ENCODE measurements around the gene NOL7. TPM values are rescaled to one million over a fixed set of nuclear protein-coding genes. Genes with fewer than 3 reads are reported as not detected.

NOL7 gene
- total and polyA plus RNA-seq, 2 of the 8 experiments (the other 6 are each of a cell fraction or from before 2014, with no cell fraction given) = 16.4 to 70.4 TPM

DNA sequence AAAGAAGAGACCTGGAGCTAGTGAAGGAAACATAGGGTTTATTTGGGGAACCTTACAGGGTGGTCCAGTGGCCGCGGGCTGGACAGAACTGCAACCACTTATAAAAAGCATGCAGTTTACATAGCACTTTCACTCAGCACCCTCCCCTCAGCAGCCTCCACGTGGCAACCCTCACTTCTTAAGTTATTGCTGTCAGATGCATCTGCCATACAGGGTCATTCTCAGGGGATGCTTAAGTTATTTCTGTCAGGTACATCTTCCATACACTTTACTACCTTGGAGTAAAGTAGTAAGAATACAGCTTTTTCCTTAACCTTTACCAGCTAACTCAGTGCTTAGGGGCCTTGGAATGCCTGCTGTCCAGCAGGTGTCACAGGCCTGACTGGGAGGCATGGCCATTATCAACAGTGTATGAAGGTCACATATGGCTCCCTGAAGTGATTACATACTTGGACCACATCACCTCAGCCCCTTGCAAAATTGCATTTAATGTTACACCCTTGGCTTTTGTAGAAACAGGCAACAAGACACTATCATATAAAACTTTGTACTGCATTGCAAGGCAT lies 2.0 kb upstream of the NOL7 start:
- peaks cover 0 to 2% (median under 1%) of the 10 kb centered on the region in 4 experiments; a peak in 3 of 7 replicates for H3K4me1 ChIP-seq (replicated peaks in 1 of 4; ENCODE audit: control insufficient read depth in 3 of 4, insufficient read depth in 4 of 4, low read length in 3 of 4)
- no peak overlapping the region for H4K5ac ChIP-seq (ENCODE audit: insufficient read length, low read depth, low read length)
- no peak overlapping the region for H2AFZ ChIP-seq (ENCODE audit: low read length)
- no peak for TF ChIP-seq CREB1 (IDR thresholded peaks at IDR 0.05)
- no peak for TF ChIP-seq POU5F1 (IDR thresholded peaks at IDR 0.05; ENCODE audit: low read depth, low read length)
- TF ChIP-seq ZNF274 (IDR thresholded peaks at IDR 0.05; ENCODE audit: borderline replicate concordance, extremely low read depth, low read length) = no peak
- H3K27ac ChIP-seq (ENCODE audit: low read depth, low read length) = no peak overlapping the region
- FAIRE-seq (no peak), DNase-seq (ENCODE audit: low read depth in 1 of 2, low spot score in 2 of 2) (no peak)
- no peaks in the 10 kb centered on the region for H3K79me1 ChIP-seq (ENCODE audit: low read depth, low read length)
- H3K56ac ChIP-seq (replicated peaks; ENCODE audit: insufficient read length, low read depth, low read length) = no peak overlapping the region
- H2AK5ac ChIP-seq (ENCODE audit: low read depth, low read length) = no peak overlapping the region
- H3K4me2 ChIP-seq (ENCODE audit: insufficient read depth in 1 of 2, low read depth in 2 of 2, low read length in 2 of 2) = peak overlapping the region; percentile 7 to 94; a peak in 1 of 4 replicates
- no peaks in the 10 kb centered on the region for H3K27me3 ChIP-seq (replicated peaks in 1 of 4; ENCODE audit: control insufficient read depth in 3 of 4, extremely low read depth in 1 of 4, insufficient read depth in 3 of 4, low read length in 3 of 4)
- no peak overlapping the region for H4K91ac ChIP-seq (replicated peaks; ENCODE audit: insufficient read length, low read length)
- CTCF ChIA-PET (ENCODE audit: partially characterized antibody) = interaction anchor here (0.9 to 1.3 kb wide), 5 partner anchors 18 to 291 kb away, joined by 3 to 4 read pairs (median 3); no protein-coding TSS in a partner anchor
- H3K36me3 ChIP-seq (ENCODE audit: control insufficient read depth in 2 of 4, insufficient read depth in 4 of 4, low read length in 3 of 4) = peaks cover 0 to 14% (median 6%) of the 10 kb centered on the region in 4 experiments; a peak in 4 of 8 replicates
- H3K23me2 ChIP-seq (ENCODE audit: low read depth, low read length) = peaks cover 5% of the 10 kb centered on the region; the same call in 1 of the 2 replicates
- 83% methylated on average over 3 of the region's 3 CpGs; no CpG with 5 or more reads in 1 of the 2 experiments for WGBS, 2 experiments (ENCODE audit: extremely low coverage in 1 of 2, insufficient coverage in 1 of 2, insufficient read length in 1 of 2, insufficient replicate concordance in 2 of 2, low coverage in 1 of 2, low lambda C conversion rate in 2 of 2, missing lambda C conversion rate in 1 of 2)
- H4K20me1 ChIP-seq (replicated peaks in 1 of 2; ENCODE audit: control insufficient read depth in 1 of 2, insufficient read depth in 2 of 2, low read length in 2 of 2) = peaks cover 2 to 8% of the 10 kb centered on the region in 2 experiments
- H2BK12ac ChIP-seq (ENCODE audit: low read depth, low read length) = no peak overlapping the region
- H4K8ac ChIP-seq (ENCODE audit: extremely low read depth, insufficient read depth, low read length) = no peak overlapping the region
- no peak overlapping the region for H3K23ac ChIP-seq (ENCODE audit: insufficient read length)
- no peak overlapping the region for H3K18ac ChIP-seq (ENCODE audit: extremely low read depth, low read length)
- no peak overlapping the region for H2BK15ac ChIP-seq (ENCODE audit: low read length)
- peaks cover 3 to 20% of the 10 kb centered on the region in 2 experiments; a peak in 3 of 4 replicates for H3K79me2 ChIP-seq (ENCODE audit: control insufficient read depth in 1 of 2, insufficient read depth in 2 of 2, low read length in 2 of 2)
- no peak overlapping the region for H3K9ac ChIP-seq (replicated peaks in 1 of 4; ENCODE audit: extremely low read depth in 1 of 4, low read depth in 3 of 4, low read length in 3 of 4)
- H3K4me3 ChIP-seq (ENCODE audit: extremely low read depth in 1 of 4, insufficient read depth in 2 of 4, low read depth in 3 of 4, low read length in 4 of 4) = no peak overlapping the region
- no peak overlapping the region for H3K4ac ChIP-seq (replicated peaks; ENCODE audit: insufficient read length, low read depth, low read length)
- POLR2A ChIA-PET (ENCODE audit: partially characterized antibody) = interaction anchor here (0.6 to 3.9 kb wide), 6 partner anchors 12 to 285 kb away, joined by 3 to 23 read pairs (median 8); partner anchors contain the start of genes GFOD1 and TBC1D7
- H3K14ac ChIP-seq (ENCODE audit: insufficient read length) = no peak overlapping the region
- no peak overlapping the region for H2BK120ac ChIP-seq (replicated peaks; ENCODE audit: low read depth, low read length)
- no peak overlapping the region for H2BK5ac ChIP-seq (ENCODE audit: low read depth, low read length)
- H2BK20ac ChIP-seq (ENCODE audit: low read length) = no peak overlapping the region
- no peaks in the 10 kb centered on the region for H3K9me3 ChIP-seq (ENCODE audit: insufficient read depth in 2 of 2, low read depth in 1 of 2, low read length in 1 of 2)
